PC-3 (cell line): ENCODE data around the gene MAPK4. TPM values are rescaled to one million over a fixed set of nuclear protein-coding genes. Genes with fewer than 3 reads are reported as not detected.

ENCODE experiments used
- ATAC-seq: fragments of 200-7000 bp; cut with Tn5 transposase; 2 replicates; pipeline ENCODE4 v1.9.1; 2020; ENCODE audit warnings: mild to moderate bottlenecking, moderate library complexity
- BruUV-seq: library from RNA; stranded (reverse); fragments of 400-500 nt; replicated peaks from 2 replicates; lab custom pipeline; 2021; lab: Mats Ljungman, UMichigan
- CTCF ChIA-PET: fragments of 300-600 bp; sonication (Branson Sonifier 250); formaldehyde crosslinking; loops from one replicate; lab custom pipeline; 2022; ENCODE audit warnings: antibody characterized with exemption; lab: Charles Lee
- POLR2A ChIA-PET: fragments of 300-600 bp; sonication (Branson Sonifier 250); formaldehyde crosslinking; loops from one replicate; lab custom pipeline; 2022; ENCODE audit warnings: antibody characterized with exemption; ENCODE audit not compliant: unreplicated experiment; lab: Charles Lee
- DNase-seq: peaks from one replicate; pipeline ENCODE4 v3.0.0-alpha.2; 2015
- H2AFZ ChIP-seq: fragments of 300-600 bp; sonication (generic); 2 replicates; pipeline ENCODE4 v1.6.0; 2016; ENCODE audit warnings: antibody characterized with exemption, low read length
- H3F3A ChIP-seq: fragments of 300-600 bp; sonication (generic); one replicate; pipeline ENCODE4 v1.6.0; 2017; ENCODE audit warnings: antibody characterized with exemption, low read length, control low read depth, mild to moderate bottlenecking; ENCODE audit not compliant: unreplicated experiment
- H3K27ac ChIP-seq: fragments of 300-600 bp; sonication (generic); 2 replicates; pipeline ENCODE4 v1.5.1; 2016; ENCODE audit warnings: mild to moderate bottlenecking, low read length
- H3K27me3 ChIP-seq: fragments of 300-600 bp; sonication (generic); 2 replicates; pipeline ENCODE4 v1.6.1; 2016; ENCODE audit warnings: low read length, mixed read lengths
- H3K36me3 ChIP-seq: fragments of 300-600 bp; sonication (generic); 2 replicates; pipeline ENCODE4 v1.6.1; 2016; ENCODE audit warnings: low read depth, mixed run types, low read length, mixed read lengths
- H3K4me1 ChIP-seq: fragments of 300-600 bp; sonication (generic); 2 replicates; pipeline ENCODE4 v1.5.1; 2016; ENCODE audit warnings: low read length; ENCODE audit not compliant: insufficient read depth
- H3K4me2 ChIP-seq: fragments of 300-600 bp; sonication (generic); 2 replicates; pipeline ENCODE4 v1.6.0; 2016; ENCODE audit warnings: low read length
- H3K4me3 ChIP-seq: fragments of 300-600 bp; sonication (generic); 2 replicates; pipeline ENCODE4 v1.5.1; 2016; ENCODE audit warnings: mild to moderate bottlenecking, low read length, mixed read lengths
- H3K79me2 ChIP-seq: fragments of 300-600 bp; sonication (generic); 2 replicates; pipeline ENCODE4 v1.6.1; 2017; ENCODE audit warnings: low read length, mixed read lengths
- H3K9ac ChIP-seq: fragments of 300-600 bp; sonication (generic); 2 replicates; pipeline ENCODE4 v1.6.0; 2016; ENCODE audit warnings: mild to moderate bottlenecking, low read length
- H3K9me2 ChIP-seq: fragments of 300-600 bp; sonication (generic); replicated peaks from 2 replicates; pipeline ENCODE4 v1.6.1; 2016; ENCODE audit warnings: mixed run types, low read length, mixed read lengths
- H3K9me3 ChIP-seq: fragments of 300-600 bp; sonication (generic); 2 replicates; pipeline ENCODE4 v1.6.1; 2016; ENCODE audit warnings: low read length, mixed read lengths
- H4K20me1 ChIP-seq: fragments of 300-600 bp; sonication (generic); 2 replicates; pipeline ENCODE4 v1.6.1; 2016; ENCODE audit warnings: low read length, mixed read lengths
- EZH2 ChIP-seq: fragments of 300-600 bp; sonication (generic); IDR thresholded peaks from one replicate; pipeline ENCODE4 v1.6.1; 2017; ENCODE audit warnings: antibody characterized with exemption, mild to moderate bottlenecking, low read length; ENCODE audit not compliant: unreplicated experiment
- EZH2phosphoT487 ChIP-seq: fragments of 300-600 bp; sonication (generic); IDR thresholded peaks from 2 replicates; pipeline ENCODE4 v1.6.1; 2018; ENCODE audit warnings: mild to moderate bottlenecking, antibody characterized with exemption, low read length, borderline replicate concordance
- intact Hi-C: fragments of 100-400 bp; cut with micrococcal nuclease; formaldehyde crosslinking; loops from 2 replicates; pipeline ENCODE4 v1.9.0; 2023
- total RNA-seq: library from RNA; depleted of rRNA; stranded (reverse); fragments of >200 nt; gene quantifications from 2 replicates; pipeline ENCODE4 v1.2.3, GENCODE V29; 2014
- TF ChIP-seq, protein P1 (sequence below): fragments of 300-600 bp; sonication (generic); conservative IDR thresholded peaks from 2 replicates; pipeline ENCODE4 v1.5.1; 2017; ENCODE audit warnings: antibody characterized with exemption, low read depth, mild to moderate bottlenecking, low read length

MAPK4 gene
- total RNA-seq, 1 experiment from 2014 or later = not detected

- Histone ChIP-seq H3K27ac (no peak overlapping the region), H3K36me3 (no peaks in the 10 kb centered on the region), H3K27me3 (no peaks in the 10 kb centered on the region), H3F3A (no peaks in the 10 kb centered on the region), H3K4me1 (no peaks in the 10 kb centered on the region), H3K4me2 (no peak overlapping the region), H3K9ac (no peak overlapping the region), H3K9me2 (no peaks in the 10 kb centered on the region), H3K4me3 (no peak overlapping the region), H3K9me3 (no peaks in the 10 kb centered on the region), H4K20me1 (no peaks in the 10 kb centered on the region), H3K79me2 (no peaks in the 10 kb centered on the region), H2AFZ (no peak overlapping the region)
- DNase-seq (no peak), ATAC-seq (no peak)
- POLR2A ChIA-PET = no interaction called here
- BruUV-seq = no TSS peak
- CTCF ChIA-PET = no interaction called here
- intact Hi-C loops = no loop called here
- no peak for TF ChIP-seq EZH2phosphoT487
- TF ChIP-seq, protein P1, sequence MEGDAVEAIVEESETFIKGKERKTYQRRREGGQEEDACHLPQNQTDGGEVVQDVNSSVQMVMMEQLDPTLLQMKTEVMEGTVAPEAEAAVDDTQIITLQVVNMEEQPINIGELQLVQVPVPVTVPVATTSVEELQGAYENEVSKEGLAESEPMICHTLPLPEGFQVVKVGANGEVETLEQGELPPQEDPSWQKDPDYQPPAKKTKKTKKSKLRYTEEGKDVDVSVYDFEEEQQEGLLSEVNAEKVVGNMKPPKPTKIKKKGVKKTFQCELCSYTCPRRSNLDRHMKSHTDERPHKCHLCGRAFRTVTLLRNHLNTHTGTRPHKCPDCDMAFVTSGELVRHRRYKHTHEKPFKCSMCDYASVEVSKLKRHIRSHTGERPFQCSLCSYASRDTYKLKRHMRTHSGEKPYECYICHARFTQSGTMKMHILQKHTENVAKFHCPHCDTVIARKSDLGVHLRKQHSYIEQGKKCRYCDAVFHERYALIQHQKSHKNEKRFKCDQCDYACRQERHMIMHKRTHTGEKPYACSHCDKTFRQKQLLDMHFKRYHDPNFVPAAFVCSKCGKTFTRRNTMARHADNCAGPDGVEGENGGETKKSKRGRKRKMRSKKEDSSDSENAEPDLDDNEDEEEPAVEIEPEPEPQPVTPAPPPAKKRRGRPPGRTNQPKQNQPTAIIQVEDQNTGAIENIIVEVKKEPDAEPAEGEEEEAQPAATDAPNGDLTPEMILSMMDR = no peak
- no peak for TF ChIP-seq EZH2
Observed at GRCh38 chr18:50678651-50679050, 118.8 kb downstream of the MAPK4 start.

GRCh38 chr18:50679056-50679455 lies 119.2 kb downstream of the MAPK4 start:
- no peak overlapping the region for H3K4me2 ChIP-seq
- DNase-seq (no peak), ATAC-seq (no peak)
- H3K79me2 ChIP-seq = no peaks in the 10 kb centered on the region
- H3K27me3 ChIP-seq = no peaks in the 10 kb centered on the region
- no peaks in the 10 kb centered on the region for H3K9me2 ChIP-seq
- H4K20me1 ChIP-seq = no peaks in the 10 kb centered on the region
- CTCF ChIA-PET = no interaction called here
- H3K4me3 ChIP-seq = no peak overlapping the region
- no peak overlapping the region for H3K9ac ChIP-seq
- no peak overlapping the region for H3K27ac ChIP-seq
- BruUV-seq = no TSS peak
- no peak overlapping the region for H2AFZ ChIP-seq
- POLR2A ChIA-PET = no interaction called here
- no peaks in the 10 kb centered on the region for H3K36me3 ChIP-seq
- intact Hi-C loops = no loop called here
- TF ChIP-seq EZH2 (no peak), EZH2phosphoT487 (no peak)
- TF ChIP-seq, protein P1 = no peak
- H3K9me3 ChIP-seq = no peaks in the 10 kb centered on the region
- no peaks in the 10 kb centered on the region for H3F3A ChIP-seq
- H3K4me1 ChIP-seq = no peaks in the 10 kb centered on the region

- CTCF ChIA-PET = no interaction called here
Observed at GRCh38 chr18:50679656-50680055, 119.8 kb downstream of the MAPK4 start.

More at GRCh38 chr18:50679656-50680055, 119.8 kb downstream of the MAPK4 start:
- no peaks in the 10 kb centered on the region for H3K9me3 ChIP-seq
- DNase-seq = no peak
- TF ChIP-seq, protein P1 = no peak
- TF ChIP-seq EZH2 = no peak
- TF ChIP-seq EZH2phosphoT487 = no peak
- H4K20me1 ChIP-seq = no peaks in the 10 kb centered on the region
- BruUV-seq = no TSS peak
- H3K4me3 ChIP-seq = no peak overlapping the region
- H3K27me3 ChIP-seq = no peaks in the 10 kb centered on the region
- no peaks in the 10 kb centered on the region for H3K4me1 ChIP-seq
- no peaks in the 10 kb centered on the region for H3K9me2 ChIP-seq
- ATAC-seq = no peak
- no peak overlapping the region for H3K4me2 ChIP-seq
- H2AFZ ChIP-seq = no peak overlapping the region
- no peaks in the 10 kb centered on the region for H3K79me2 ChIP-seq
- H3K36me3 ChIP-seq = no peaks in the 10 kb centered on the region
- POLR2A ChIA-PET = no interaction called here
- H3K9ac ChIP-seq = no peak overlapping the region
- intact Hi-C loops = no loop called here
- no peaks in the 10 kb centered on the region for H3F3A ChIP-seq
- H3K27ac ChIP-seq = no peak overlapping the region
